A673 (cell line): Measurements from ENCODE around the gene FEV. TPM values are rescaled to one million over a fixed set of nuclear protein-coding genes. Genes with fewer than 3 reads are reported as not detected.

Experiments
- BruUV-seq: library from RNA; stranded (reverse); fragments of 400-500 nt; replicated peaks from 2 replicates; lab custom pipeline; 2021; lab: Mats Ljungman, UMichigan
- CTCF ChIA-PET: fragments of 300-600 bp; sonication (Branson Sonifier 250); formaldehyde crosslinking; loops from one replicate; lab custom pipeline; 2022; ENCODE audit warnings: antibody characterized with exemption; lab: Charles Lee
- POLR2A ChIA-PET: fragments of 300-600 bp; sonication (Branson Sonifier 250); formaldehyde crosslinking; loops from one replicate; lab custom pipeline; 2022; ENCODE audit warnings: antibody characterized with exemption; ENCODE audit not compliant: low non-redundant PET; lab: Charles Lee
- DNase-seq: peaks from one replicate; pipeline ENCODE4 v3.0.0-alpha.2; 2015; ENCODE audit warnings: low spot score
- H3K27ac ChIP-seq: fragments of 200-600 bp; sonication (generic); 2 replicates; pipeline ENCODE4 v1.5.1; 2016; ENCODE audit warnings: mixed run types, low read depth, mild to moderate bottlenecking, mixed read lengths, antibody characterized with exemption, low read length; ENCODE audit not compliant: poor library complexity, severe bottlenecking
- H3K27me3 ChIP-seq: fragments of 200-600 bp; sonication (generic); replicated peaks from 2 replicates; pipeline ENCODE4 v1.6.1; 2017; ENCODE audit warnings: mixed run types, low read depth, mild to moderate bottlenecking, mixed read lengths, antibody characterized with exemption, low read length; ENCODE audit not compliant: insufficient read depth, poor library complexity
- H3K36me3 ChIP-seq: fragments of 200-600 bp; sonication (generic); 2 replicates; pipeline ENCODE4 v1.6.1; 2016; ENCODE audit warnings: mixed run types, mild to moderate bottlenecking, mixed read lengths, antibody characterized with exemption, low read length; ENCODE audit not compliant: insufficient read depth, poor library complexity, severe bottlenecking
- H3K4me1 ChIP-seq: fragments of 200-600 bp; sonication (generic); 2 replicates; pipeline ENCODE4 v1.6.1; 2017; ENCODE audit warnings: mixed run types, mild to moderate bottlenecking, mixed read lengths, antibody characterized with exemption, low read length; ENCODE audit not compliant: insufficient read depth, poor library complexity, severe bottlenecking
- H3K4me3 ChIP-seq: fragments of 200-600 bp; sonication (generic); 2 replicates; pipeline ENCODE4 v1.5.1; 2016; ENCODE audit warnings: low read depth, mixed run types, mild to moderate bottlenecking, mixed read lengths, low read length; ENCODE audit not compliant: poor library complexity, severe bottlenecking
- H3K9me3 ChIP-seq: fragments of 200-600 bp; sonication (generic); 2 replicates; pipeline ENCODE4 v1.6.1; 2016; ENCODE audit warnings: mixed run types, low read depth, mild to moderate bottlenecking, mixed read lengths, antibody characterized with exemption, low read length; ENCODE audit not compliant: poor library complexity, severe bottlenecking
- EZH2 ChIP-seq: fragments of 200-600 bp; sonication (generic); IDR thresholded peaks from 2 replicates; pipeline ENCODE4 v1.6.1; 2017; ENCODE audit warnings: borderline replicate concordance, low read depth, mild to moderate bottlenecking, mixed read lengths, antibody characterized with exemption, low read length; ENCODE audit not compliant: poor library complexity, severe bottlenecking
- intact Hi-C: fragments of 100-400 bp; cut with micrococcal nuclease; formaldehyde crosslinking; loops from one replicate; pipeline ENCODE4 v1.10.0; 2022; ENCODE audit not compliant: unreplicated experiment
- total RNA-seq: library from RNA; stranded (reverse); gene quantifications from 2 replicates; pipeline ENCODE4 v1.2.3, GENCODE V29; 2021
- TF ChIP-seq, protein P1 (sequence below): fragments of 300-800, 200-600 bp; sonication (generic); conservative IDR thresholded peaks from 2 replicates; pipeline ENCODE4 v1.5.1; 2017; ENCODE audit warnings: low read depth, mild to moderate bottlenecking, antibody characterized with exemption, low read length, moderate library complexity, mixed read lengths

The FEV gene
- total RNA-seq, 1 experiment from 2014 or later, result 12.6 TPM

DNA sequence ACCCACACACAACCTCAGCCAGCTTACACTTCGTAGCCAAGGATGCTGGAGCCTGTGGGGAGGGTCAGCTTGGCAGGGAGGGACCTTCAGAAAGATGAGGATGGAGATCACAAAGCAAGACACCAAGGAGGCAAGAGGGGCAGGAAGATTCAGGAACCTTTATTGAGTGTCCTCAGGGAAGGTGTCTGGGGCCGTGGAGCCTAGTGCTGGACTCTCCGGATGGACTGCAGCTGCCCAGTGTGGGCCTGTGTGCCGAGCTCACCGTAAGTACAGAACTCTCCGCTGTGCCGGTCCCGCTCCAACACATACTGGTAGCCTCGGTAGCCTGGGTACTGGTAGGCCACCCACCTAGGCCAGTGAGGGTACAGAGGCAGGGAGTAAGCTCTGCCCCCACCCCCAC is 5.1 kb upstream of the FEV start:
- Histone ChIP-seq H3K27me3 (peaks cover 56% of the 10 kb centered on the region), H3K36me3 (no peaks in the 10 kb centered on the region), H3K4me1 (peaks cover 21% of the 10 kb centered on the region), H3K27ac (no peak overlapping the region), H3K4me3 (no peak overlapping the region), H3K9me3 (no peaks in the 10 kb centered on the region)
- TF ChIP-seq, protein P1, sequence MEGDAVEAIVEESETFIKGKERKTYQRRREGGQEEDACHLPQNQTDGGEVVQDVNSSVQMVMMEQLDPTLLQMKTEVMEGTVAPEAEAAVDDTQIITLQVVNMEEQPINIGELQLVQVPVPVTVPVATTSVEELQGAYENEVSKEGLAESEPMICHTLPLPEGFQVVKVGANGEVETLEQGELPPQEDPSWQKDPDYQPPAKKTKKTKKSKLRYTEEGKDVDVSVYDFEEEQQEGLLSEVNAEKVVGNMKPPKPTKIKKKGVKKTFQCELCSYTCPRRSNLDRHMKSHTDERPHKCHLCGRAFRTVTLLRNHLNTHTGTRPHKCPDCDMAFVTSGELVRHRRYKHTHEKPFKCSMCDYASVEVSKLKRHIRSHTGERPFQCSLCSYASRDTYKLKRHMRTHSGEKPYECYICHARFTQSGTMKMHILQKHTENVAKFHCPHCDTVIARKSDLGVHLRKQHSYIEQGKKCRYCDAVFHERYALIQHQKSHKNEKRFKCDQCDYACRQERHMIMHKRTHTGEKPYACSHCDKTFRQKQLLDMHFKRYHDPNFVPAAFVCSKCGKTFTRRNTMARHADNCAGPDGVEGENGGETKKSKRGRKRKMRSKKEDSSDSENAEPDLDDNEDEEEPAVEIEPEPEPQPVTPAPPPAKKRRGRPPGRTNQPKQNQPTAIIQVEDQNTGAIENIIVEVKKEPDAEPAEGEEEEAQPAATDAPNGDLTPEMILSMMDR, result no peak
- intact Hi-C loops, result no loop called here
- no peak for DNase-seq
- POLR2A ChIA-PET, result no interaction called here
- CTCF ChIA-PET, result interaction anchor here (1.3 kb wide), 1 partner anchor 10 kb away, joined by 4 read pairs; no protein-coding TSS in a partner anchor
- no TSS peak for BruUV-seq

DNA sequence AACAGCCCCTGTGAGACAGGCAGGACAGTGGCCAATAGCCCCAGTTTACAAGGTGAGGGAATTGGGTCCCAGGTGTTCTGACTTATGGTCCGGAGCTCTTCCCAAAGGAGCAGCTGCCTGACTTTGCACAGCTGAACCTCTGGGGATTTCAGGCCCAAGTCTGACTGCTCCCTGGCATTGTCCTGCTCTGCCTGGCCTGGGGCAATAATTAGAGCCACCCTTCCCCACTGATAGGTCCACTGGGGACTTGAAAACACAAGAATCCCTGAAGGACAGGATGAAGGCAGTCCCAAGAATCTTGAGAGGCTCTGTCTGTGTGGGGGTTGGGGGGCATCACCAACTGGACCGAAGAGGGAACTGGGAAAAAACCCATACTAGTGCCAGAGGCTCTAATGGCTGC is 3.7 kb upstream of the FEV start:
- DNase-seq, result no peak
- H3K4me1 ChIP-seq, result peaks cover 19% of the 10 kb centered on the region
- no TSS peak for BruUV-seq
- H3K4me3 ChIP-seq, result no peak overlapping the region
- ChIA-PET POLR2A (no interaction called here), CTCF (interaction anchor here (1.3 kb wide), 1 partner anchor 8 kb away, joined by 4 read pairs; no protein-coding TSS in a partner anchor)
- no peaks in the 10 kb centered on the region for H3K36me3 ChIP-seq
- TF ChIP-seq, protein P1, result no peak
- TF ChIP-seq EZH2, result no peak
- intact Hi-C loops, result no loop called here
- H3K9me3 ChIP-seq, result no peaks in the 10 kb centered on the region
- no peak overlapping the region for H3K27ac ChIP-seq
- peaks cover 52% of the 10 kb centered on the region for H3K27me3 ChIP-seq

- no TSS peak for BruUV-seq
- POLR2A ChIA-PET, result no interaction called here
- Histone ChIP-seq H3K36me3 (no peaks in the 10 kb centered on the region), H3K27me3 (peaks cover 52% of the 10 kb centered on the region), H3K4me3 (no peak overlapping the region), H3K27ac (no peak overlapping the region), H3K4me1 (peaks cover 19% of the 10 kb centered on the region), H3K9me3 (no peaks in the 10 kb centered on the region)
- no peak for DNase-seq
- CTCF ChIA-PET, result no interaction called here
- intact Hi-C loops, result no loop called here
- TF ChIP-seq, protein P1, result no peak
- no peak for TF ChIP-seq EZH2
These were observed 3.2 kb upstream of the FEV start for GRCh38 chr2:218988164-218988563.
